Retinal pigment epithelial cell (primary cell): ENCODE measurements around the gene TNIK.

Source experiments
- DNase-seq: peaks from one replicate; pipeline ENCODE4 v3.0.0-alpha.2; 2010; ENCODE audit warnings: low read depth
- H3K4me3 ChIP-seq: 2 replicates; pipeline ENCODE4 v1.5.1; 2011; ENCODE audit warnings: mild to moderate bottlenecking, low read length, control low read depth, moderate library complexity
- TF ChIP-seq, protein P1 (sequence below): conservative IDR thresholded peaks from 2 replicates; pipeline ENCODE4 v1.5.1; 2011; ENCODE audit warnings: low read depth, low read length, control low read depth, inconsistent platforms

The TNIK gene

DNA sequence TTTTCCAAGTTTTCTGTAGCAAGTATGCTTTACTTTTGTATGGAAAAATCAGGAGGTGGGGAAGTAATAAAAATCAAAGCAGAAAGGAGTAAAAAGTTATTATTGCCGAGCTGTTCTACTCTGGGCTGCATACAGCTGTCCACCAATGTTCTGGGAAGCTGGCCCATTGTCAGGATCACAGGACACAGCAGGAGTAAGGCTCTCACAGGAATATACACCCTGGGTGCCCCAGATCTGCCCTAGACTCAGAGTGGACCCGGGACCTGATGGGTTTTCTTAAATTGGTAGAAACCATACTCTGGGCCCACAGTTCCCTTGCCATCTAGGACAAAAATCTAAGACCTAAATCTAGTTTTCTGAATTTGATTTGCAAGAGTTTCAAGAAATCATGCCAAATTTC is 60.4 kb downstream of the TNIK start:
- H3K4me3 ChIP-seq: no peak overlapping the region
- no peak for DNase-seq
- TF ChIP-seq, protein P1, sequence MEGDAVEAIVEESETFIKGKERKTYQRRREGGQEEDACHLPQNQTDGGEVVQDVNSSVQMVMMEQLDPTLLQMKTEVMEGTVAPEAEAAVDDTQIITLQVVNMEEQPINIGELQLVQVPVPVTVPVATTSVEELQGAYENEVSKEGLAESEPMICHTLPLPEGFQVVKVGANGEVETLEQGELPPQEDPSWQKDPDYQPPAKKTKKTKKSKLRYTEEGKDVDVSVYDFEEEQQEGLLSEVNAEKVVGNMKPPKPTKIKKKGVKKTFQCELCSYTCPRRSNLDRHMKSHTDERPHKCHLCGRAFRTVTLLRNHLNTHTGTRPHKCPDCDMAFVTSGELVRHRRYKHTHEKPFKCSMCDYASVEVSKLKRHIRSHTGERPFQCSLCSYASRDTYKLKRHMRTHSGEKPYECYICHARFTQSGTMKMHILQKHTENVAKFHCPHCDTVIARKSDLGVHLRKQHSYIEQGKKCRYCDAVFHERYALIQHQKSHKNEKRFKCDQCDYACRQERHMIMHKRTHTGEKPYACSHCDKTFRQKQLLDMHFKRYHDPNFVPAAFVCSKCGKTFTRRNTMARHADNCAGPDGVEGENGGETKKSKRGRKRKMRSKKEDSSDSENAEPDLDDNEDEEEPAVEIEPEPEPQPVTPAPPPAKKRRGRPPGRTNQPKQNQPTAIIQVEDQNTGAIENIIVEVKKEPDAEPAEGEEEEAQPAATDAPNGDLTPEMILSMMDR: no peak

DNA sequence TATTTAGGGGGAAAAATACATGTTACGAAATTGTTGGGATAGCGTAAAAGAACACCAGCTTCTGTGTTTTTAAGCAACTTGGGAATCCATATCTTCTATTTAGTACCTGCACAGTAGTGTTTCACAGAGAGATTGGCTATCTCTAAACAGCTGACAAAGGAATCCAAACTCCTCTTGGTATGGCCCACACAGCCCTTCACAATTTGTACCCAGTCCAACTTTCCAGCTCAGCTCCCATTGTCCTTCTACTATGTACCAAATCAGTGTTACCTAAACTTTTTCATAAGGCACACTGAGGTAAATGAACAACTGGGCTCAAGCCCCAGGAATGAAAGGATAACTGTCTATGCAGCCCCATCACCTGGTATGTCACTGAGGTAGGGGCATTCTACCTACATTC is 61.9 kb downstream of the TNIK start:
- no peak for DNase-seq
- no peak overlapping the region for H3K4me3 ChIP-seq
- TF ChIP-seq, protein P1: no peak

DNA sequence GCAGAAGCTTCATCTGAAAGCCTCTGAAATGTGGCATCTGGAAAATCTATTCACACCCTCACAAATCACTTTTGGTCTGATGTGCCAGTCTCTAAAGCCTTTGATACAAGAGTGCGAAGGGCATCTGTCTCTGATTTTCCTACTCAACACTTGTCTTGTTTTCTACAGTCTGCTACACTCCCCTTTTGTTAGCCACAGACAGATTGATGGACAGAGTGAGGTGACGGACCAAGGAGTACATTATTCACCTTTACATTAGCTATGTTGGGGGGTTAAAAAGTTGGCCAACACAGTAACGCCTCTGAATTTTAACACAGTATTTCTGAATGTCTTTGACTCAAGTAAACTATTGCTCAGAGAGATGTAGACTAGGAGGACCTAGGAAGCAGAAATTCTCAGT is 63.1 kb downstream of the TNIK start:
- TF ChIP-seq, protein P1: no peak
- no peak for DNase-seq
- no peak overlapping the region for H3K4me3 ChIP-seq

DNA sequence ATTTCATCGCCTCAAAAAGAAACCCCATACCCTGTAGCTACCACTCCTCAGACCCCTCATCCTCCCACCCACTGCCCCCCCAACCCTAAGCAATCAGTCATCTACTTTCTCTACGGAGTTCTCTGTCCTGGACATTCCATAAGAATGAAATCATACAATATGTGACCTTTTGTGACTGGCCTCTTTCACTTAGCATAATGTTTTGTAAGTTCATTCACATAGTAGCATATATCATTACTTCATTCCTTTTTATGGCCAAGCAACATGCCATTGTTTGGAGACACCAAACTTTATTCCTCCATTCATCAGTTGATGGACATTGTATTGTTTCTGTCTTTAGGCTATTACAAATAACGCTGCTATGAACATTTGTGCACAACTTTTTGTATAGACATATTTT is 64.2 kb downstream of the TNIK start:
- no peak for DNase-seq
- H3K4me3 ChIP-seq: no peak overlapping the region
- TF ChIP-seq, protein P1: no peak

DNA sequence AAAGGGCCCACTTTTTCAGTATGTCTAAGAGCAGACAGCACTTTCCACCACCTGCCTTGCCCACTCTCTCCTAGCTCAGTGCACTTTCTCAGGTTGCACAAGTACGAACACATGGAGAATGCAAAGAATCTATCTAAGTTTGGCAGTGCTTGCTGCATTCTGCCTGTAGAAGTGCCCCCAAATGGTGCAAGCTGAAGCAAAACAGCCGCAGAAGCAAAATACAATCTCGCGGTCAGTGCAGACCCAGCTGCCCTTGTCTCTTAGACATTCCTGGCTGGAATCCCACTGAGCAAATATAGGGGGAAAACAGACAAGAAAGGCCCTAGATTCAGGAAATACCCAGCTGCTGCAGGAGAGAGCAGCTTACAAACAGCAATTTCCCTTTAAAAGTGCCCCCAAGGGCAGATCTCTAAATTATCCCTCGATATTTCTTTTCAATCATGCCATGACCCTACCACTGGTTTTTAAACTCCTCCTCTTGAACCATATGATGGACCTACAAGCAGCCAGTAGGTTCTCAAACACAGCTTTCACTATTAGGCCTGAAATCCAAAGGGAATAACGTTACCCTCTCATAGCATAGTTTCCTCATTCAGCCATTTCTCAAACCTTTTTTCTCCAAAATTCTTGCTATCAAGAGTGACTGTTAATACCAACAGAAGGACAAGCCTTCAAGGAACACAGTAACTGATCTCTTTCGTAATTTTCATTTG is 67.0 kb downstream of the TNIK start:
- H3K4me3 ChIP-seq: no peak overlapping the region
- TF ChIP-seq, protein P1: no peak
- no peak for DNase-seq

DNA sequence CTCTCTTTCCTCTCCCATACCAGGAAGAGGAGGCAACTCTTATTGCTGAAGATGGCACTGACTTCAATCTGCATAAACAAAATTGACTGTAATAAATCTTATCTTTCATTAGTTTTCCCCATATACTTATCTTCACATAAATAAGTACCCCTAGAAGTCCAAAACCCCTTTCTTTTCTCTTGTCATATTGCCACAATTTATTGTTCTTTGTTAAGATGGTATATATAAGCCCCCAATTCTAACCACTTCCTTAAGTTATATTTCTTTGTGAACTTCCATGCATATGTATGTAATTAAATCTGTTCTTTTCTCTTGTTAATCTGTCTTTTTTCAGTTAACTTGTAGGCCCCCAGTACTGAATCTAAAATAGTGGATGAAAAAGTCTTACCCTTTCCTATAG is 68.8 kb downstream of the TNIK start:
- no peak overlapping the region for H3K4me3 ChIP-seq
- DNase-seq: no peak
- TF ChIP-seq, protein P1: no peak
